Measurements from ENCODE around the gene FNBP1L. TPM values are rescaled to one million over a fixed set of nuclear protein-coding genes. Genes with fewer than 3 reads are reported as not detected.

The FNBP1L gene
- total and polyA plus RNA-seq, 7 donors = 5.3 to 21.4 (median 16.3) TPM

- WGBS, 3 donors = 93 to 94% (median 93%) methylated on average over 3 of the region's 3 CpGs
- peaks cover 14% of the 10 kb centered on the region for H3K9me3 ChIP-seq
- TF ChIP-seq CTCF (IDR thresholded peaks at IDR 0.05) = no peak
- intact Hi-C loops (cut with DNase I) = no loop called here
- ATAC-seq (no peak), DNase-seq (no peak)
- no peak overlapping the region for H3K27ac ChIP-seq
- no peaks in the 10 kb centered on the region for H3K27me3 ChIP-seq (ENCODE audit: insufficient read depth in 3 of 3, low read length in 2 of 3)
- no peak overlapping the region for H3K4me3 ChIP-seq
- H3K4me1 ChIP-seq = no peaks in the 10 kb centered on the region
- H3K36me3 ChIP-seq (ENCODE audit: insufficient read depth in 1 of 2, low read depth in 1 of 2) = no peaks in the 10 kb centered on the region
Measured at GRCh38 chr1:93483200-93483599, 35.3 kb downstream of the FNBP1L start.

GRCh38 chr1:93483606-93484005, 35.7 kb downstream of the FNBP1L start:
- Histone ChIP-seq H3K4me1 (no peaks in the 10 kb centered on the region), H3K36me3 (ENCODE audit: insufficient read depth in 1 of 2, low read depth in 1 of 2) (no peaks in the 10 kb centered on the region), H3K27ac (no peak overlapping the region), H3K9me3 (peaks cover 10% of the 10 kb centered on the region), H3K4me3 (no peak overlapping the region), H3K27me3 (ENCODE audit: insufficient read depth in 3 of 3, low read length in 2 of 3) (no peaks in the 10 kb centered on the region)
- no peak for TF ChIP-seq CTCF (IDR thresholded peaks at IDR 0.05)
- DNase-seq = no peak
- intact Hi-C loops (cut with DNase I) = no loop called here
- no peak for ATAC-seq

GRCh38 chr1:93488207-93488606, 40.3 kb downstream of the FNBP1L start:
- WGBS, 3 donors = 94 to 98% (median 95%) methylated on average over 2 of the region's 2 CpGs
- DNase-seq = no peak
- no peaks in the 10 kb centered on the region for H3K4me1 ChIP-seq
- H3K27me3 ChIP-seq (ENCODE audit: insufficient read depth in 3 of 3, low read length in 2 of 3) = no peaks in the 10 kb centered on the region
- no peaks in the 10 kb centered on the region for H3K9me3 ChIP-seq
- no peak for TF ChIP-seq CTCF (IDR thresholded peaks at IDR 0.05)
- no peak overlapping the region for H3K4me3 ChIP-seq
- H3K27ac ChIP-seq = no peak overlapping the region
- intact Hi-C loops (cut with DNase I) = no loop called here
- no peak for ATAC-seq
- H3K36me3 ChIP-seq (ENCODE audit: insufficient read depth in 1 of 2, low read depth in 1 of 2) = no peaks in the 10 kb centered on the region

GRCh38 chr1:93489756-93490155, 41.8 kb downstream of the FNBP1L start:
- H3K27me3 ChIP-seq (ENCODE audit: insufficient read depth in 3 of 3, low read length in 2 of 3) = no peaks in the 10 kb centered on the region
- TF ChIP-seq CTCF (IDR thresholded peaks at IDR 0.05) = no peak
- no peaks in the 10 kb centered on the region for H3K4me1 ChIP-seq
- intact Hi-C loops (cut with DNase I) = no loop called here
- DNase-seq (no peak), ATAC-seq (no peak)
- H3K36me3 ChIP-seq (ENCODE audit: insufficient read depth in 1 of 2, low read depth in 1 of 2) = no peaks in the 10 kb centered on the region
- no peak overlapping the region for H3K4me3 ChIP-seq
- H3K27ac ChIP-seq = no peak overlapping the region
- H3K9me3 ChIP-seq = no peaks in the 10 kb centered on the region

GRCh38 chr1:93490357-93490756, 42.4 kb downstream of the FNBP1L start:
- no peak overlapping the region for H3K27ac ChIP-seq
- DNase-seq (no peak), ATAC-seq (no peak)
- H3K4me3 ChIP-seq = no peak overlapping the region
- intact Hi-C loops (cut with DNase I) = no loop called here
- no peaks in the 10 kb centered on the region for H3K4me1 ChIP-seq
- no peaks in the 10 kb centered on the region for H3K36me3 ChIP-seq (ENCODE audit: insufficient read depth in 1 of 2, low read depth in 1 of 2)
- H3K9me3 ChIP-seq = no peaks in the 10 kb centered on the region
- no peak for TF ChIP-seq CTCF (IDR thresholded peaks at IDR 0.05)
- H3K27me3 ChIP-seq (ENCODE audit: insufficient read depth in 3 of 3, low read length in 2 of 3) = no peaks in the 10 kb centered on the region

Data from psoas muscle (tissue), 8 donors.